Ishikawa (cell line): ENCODE results near the gene HS2ST1.

Experiments
- CEBPB ChIP-seq: IDR thresholded peaks from 2 replicates; pipeline ENCODE4 v1.6.1; 2012
- CREB1 ChIP-seq: IDR thresholded peaks from 2 replicates; pipeline ENCODE4 v1.6.1; 2012; ENCODE audit warnings: low read depth
- EGR1 ChIP-seq: IDR thresholded peaks from 2 replicates; pipeline ENCODE4 v1.6.1; 2012
- EP300 ChIP-seq: IDR thresholded peaks from 2 replicates; pipeline ENCODE4 v1.6.1; 2012; ENCODE audit warnings: borderline replicate concordance
- FOXM1 ChIP-seq: IDR thresholded peaks from 2 replicates; pipeline ENCODE4 v1.6.1; 2012; ENCODE audit warnings: low read depth, borderline replicate concordance
- MAX ChIP-seq: IDR thresholded peaks from 2 replicates; pipeline ENCODE4 v1.6.1; 2012
- NFIC ChIP-seq: IDR thresholded peaks from 2 replicates; pipeline ENCODE4 v1.6.1; 2012
- RAD21 ChIP-seq: IDR thresholded peaks from 2 replicates; pipeline ENCODE4 v1.6.1; 2012; ENCODE audit warnings: low read depth
- REST ChIP-seq: IDR thresholded peaks from 2 replicates; pipeline ENCODE4 v1.6.1; 2012; ENCODE audit warnings: low read depth, mild to moderate bottlenecking
- TAF1 ChIP-seq: IDR thresholded peaks from 2 replicates; pipeline ENCODE4 v1.6.1; 2012; ENCODE audit warnings: low read depth, mild to moderate bottlenecking
- TCF12 ChIP-seq: IDR thresholded peaks from 2 replicates; pipeline ENCODE4 v1.6.1; 2012; ENCODE audit warnings: low read depth
- TEAD4 ChIP-seq: IDR thresholded peaks from 2 replicates; pipeline ENCODE4 v1.6.1; 2012
- USF1 ChIP-seq: IDR thresholded peaks from 2 replicates; pipeline ENCODE4 v1.6.1; 2012
- YY1 ChIP-seq: IDR thresholded peaks from 2 replicates; pipeline ENCODE4 v1.6.1; 2012; ENCODE audit warnings: low read depth
- ZBTB7A ChIP-seq: IDR thresholded peaks from 2 replicates; pipeline ENCODE4 v1.6.1; 2012; ENCODE audit warnings: low read depth

The HS2ST1 gene

GRCh38 chr1:87143413-87144135 lies 229.1 kb downstream of the HS2ST1 start:
- TF ChIP-seq REST (no peak), EGR1 (no peak), CREB1 (no peak), EP300 (no peak), TAF1 (no peak), RAD21 (no peak)

GRCh38 chr1:87144316-87144895 lies 230.0 kb downstream of the HS2ST1 start:
- no peak for TF ChIP-seq TAF1
- no peak for TF ChIP-seq CREB1
- no peak for TF ChIP-seq TEAD4
- TF ChIP-seq NFIC, result no peak

- TF ChIP-seq REST (no peak), FOXM1 (no peak), MAX (no peak)
Measured at GRCh38 chr1:87144981-87145380, 230.5 kb downstream of the HS2ST1 start.

- TF ChIP-seq USF1 (no peak), MAX (no peak), FOXM1 (no peak), NFIC (no peak), CREB1 (no peak), EP300 (no peak), REST (no peak), YY1 (no peak), EGR1 (no peak), ZBTB7A (no peak)
Measured at GRCh38 chr1:87146538-87146937, 232.1 kb downstream of the HS2ST1 start.

GRCh38 chr1:87146986-87147385 lies 232.6 kb downstream of the HS2ST1 start:
- no peak for TF ChIP-seq ZBTB7A
- TF ChIP-seq NFIC, result no peak
- TF ChIP-seq TCF12, result no peak
- no peak for TF ChIP-seq REST
- no peak for TF ChIP-seq EP300
- TF ChIP-seq USF1, result no peak
- TF ChIP-seq RAD21, result no peak
- TF ChIP-seq YY1, result no peak
- TF ChIP-seq MAX, result no peak
- no peak for TF ChIP-seq EGR1
- TF ChIP-seq CEBPB, result no peak
- no peak for TF ChIP-seq CREB1
- no peak for TF ChIP-seq TEAD4
- no peak for TF ChIP-seq FOXM1
- no peak for TF ChIP-seq TAF1
